ENCODE results near the gene SYNDIG1L.

The SYNDIG1L gene

GRCh38 chr14:74360163-74360562, 65.8 kb downstream of the SYNDIG1L start:
- ChIA-PET POLR2A (interaction anchor here (0.5 kb wide), 1 partner anchor 180 kb away, joined by 3 read pairs; no protein-coding TSS in a partner anchor), CTCF (interaction anchor here (0.8 to 1.5 kb wide), 5 partner anchors 8 to 137 kb away, joined by 3 to 4 read pairs (median 3); no protein-coding TSS in a partner anchor)
- no peak for DNase-seq (ENCODE audit: extremely low spot score)
- no peak for TF ChIP-seq CTCF (IDR thresholded peaks at IDR 0.05; ENCODE audit: control extremely low read depth, extremely low read depth, low read depth, missing control alignments)

GRCh38 chr14:74358176-74358829, 67.7 kb downstream of the SYNDIG1L start:
- ChIA-PET CTCF (no interaction called here), POLR2A (no interaction called here)
- TF ChIP-seq CTCF (IDR thresholded peaks at IDR 0.05; ENCODE audit: control extremely low read depth, extremely low read depth, low read depth, missing control alignments) = no peak
- DNase-seq (ENCODE audit: extremely low spot score) = no peak

GRCh38 chr14:74357585-74357984, 68.4 kb downstream of the SYNDIG1L start:
- ChIA-PET CTCF (no interaction called here), POLR2A (no interaction called here)
- no peak for TF ChIP-seq CTCF (IDR thresholded peaks at IDR 0.05; ENCODE audit: control extremely low read depth, extremely low read depth, low read depth, missing control alignments)
- DNase-seq (ENCODE audit: extremely low spot score) = no peak

- POLR2A ChIA-PET = no interaction called here
- DNase-seq (ENCODE audit: extremely low spot score) = no peak
- CTCF ChIA-PET = no interaction called here
- TF ChIP-seq CTCF (IDR thresholded peaks at IDR 0.05; ENCODE audit: control extremely low read depth, extremely low read depth, low read depth, missing control alignments) = no peak
Measured at GRCh38 chr14:74356892-74357575, 69.0 kb downstream of the SYNDIG1L start.

All from GM10248 (cell line).